HG03571 (cell line): ENCODE measurements around the gene C1QB.
"Not testable (repeated sequence)": the region's sequence is repeated elsewhere in the genome, so short reads cannot be mapped to it uniquely, and the experiment has no call there.

Experiments
- ATAC-seq: cut with Tn5 transposase; IDR thresholded peaks from one replicate; pipeline ENCODE4 v1.9.1; 2021; ENCODE audit not compliant: unreplicated experiment

C1QB gene

DNA sequence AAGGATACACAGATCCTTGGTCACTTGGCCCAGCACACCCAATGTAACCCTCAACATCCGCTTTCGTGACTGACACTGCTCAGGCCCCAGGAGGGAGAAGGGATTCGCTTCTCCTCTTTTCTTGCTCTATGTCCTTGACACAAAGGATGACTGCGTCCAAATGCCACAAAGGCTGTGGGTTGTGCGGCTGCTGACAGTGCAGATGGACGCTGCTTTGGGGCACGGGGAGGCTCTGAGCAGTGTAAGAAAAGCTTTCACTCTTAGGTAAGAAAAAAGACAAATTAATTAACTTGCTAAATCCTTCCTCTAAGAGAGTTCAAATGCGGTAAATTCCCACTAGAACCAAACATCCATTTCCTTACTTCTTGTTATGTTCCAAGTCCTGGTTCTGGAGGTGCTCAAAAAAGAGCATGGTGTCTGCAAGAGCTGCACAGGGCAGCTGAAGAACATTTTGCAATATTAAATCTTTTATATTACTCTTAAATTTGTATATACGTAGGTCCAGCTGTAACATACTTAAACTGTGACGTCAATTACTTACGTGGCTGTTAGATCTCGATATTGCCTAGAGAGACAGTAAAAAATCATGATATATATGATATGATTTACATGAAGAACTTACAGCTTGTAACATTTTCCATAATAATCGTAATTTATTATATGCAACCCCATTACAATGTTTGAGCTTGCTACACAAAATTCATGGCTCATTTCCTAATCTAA is 38.2 kb downstream of the C1QB start:
- no peak for ATAC-seq

DNA sequence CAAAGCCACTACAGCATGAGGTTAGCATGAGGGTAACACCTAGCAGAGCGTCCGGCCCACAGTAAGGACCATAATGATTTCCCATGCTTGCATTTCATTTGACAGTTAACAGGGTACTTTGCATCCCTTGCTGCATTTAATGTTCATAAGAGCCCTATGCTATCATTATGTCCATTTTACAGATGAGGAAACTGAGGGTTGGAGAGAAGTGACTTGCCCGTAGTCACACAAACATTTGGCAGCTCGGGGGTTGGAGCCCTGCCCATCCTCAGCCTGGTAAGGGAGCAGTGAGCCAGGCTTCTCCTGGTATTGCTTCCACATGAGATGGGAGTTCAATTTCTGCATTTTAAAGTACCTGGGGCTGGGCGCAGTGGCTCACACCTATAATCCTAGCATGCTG is 41.1 kb downstream of the C1QB start:
- no peak for ATAC-seq

DNA sequence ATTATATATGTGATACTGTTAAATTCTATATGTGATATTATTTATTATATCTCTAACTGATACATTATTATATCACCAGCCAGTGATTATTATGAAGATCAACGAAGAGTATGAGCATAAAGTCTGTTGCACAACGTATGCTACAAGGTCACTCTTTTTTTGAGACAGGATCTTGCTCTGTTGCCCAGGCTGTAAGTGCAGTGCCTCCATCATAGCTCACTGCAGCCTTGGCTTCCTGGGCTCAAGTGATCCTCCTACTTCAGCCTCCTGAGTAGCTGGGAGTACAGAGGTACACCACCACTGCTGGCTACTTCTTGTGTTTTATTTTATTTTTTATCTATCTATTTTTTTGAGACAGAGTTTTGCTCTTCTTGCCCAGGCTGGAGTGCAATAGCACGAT is 43.6 kb downstream of the C1QB start:
- ATAC-seq: no peak

DNA sequence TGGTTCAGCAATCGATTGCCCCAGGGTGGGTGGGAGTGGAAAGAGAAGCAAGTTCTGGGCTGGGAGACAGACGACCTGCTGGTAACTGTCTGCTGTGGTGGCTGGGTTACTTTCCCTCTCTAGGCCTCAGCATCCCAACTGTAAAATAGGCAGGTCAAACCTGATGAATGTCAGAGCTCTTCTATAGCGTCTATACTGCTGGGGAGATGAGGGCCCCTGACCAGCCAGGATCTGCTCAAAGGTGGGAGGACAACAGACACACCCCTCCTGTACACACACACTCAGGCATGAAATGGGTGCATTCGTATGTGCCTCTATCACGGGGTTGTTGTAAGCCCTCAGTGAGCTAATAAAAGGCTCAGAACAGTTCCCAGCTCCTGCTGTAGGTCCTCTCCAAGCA is 44.9 kb downstream of the C1QB start:
- ATAC-seq: no peak

DNA sequence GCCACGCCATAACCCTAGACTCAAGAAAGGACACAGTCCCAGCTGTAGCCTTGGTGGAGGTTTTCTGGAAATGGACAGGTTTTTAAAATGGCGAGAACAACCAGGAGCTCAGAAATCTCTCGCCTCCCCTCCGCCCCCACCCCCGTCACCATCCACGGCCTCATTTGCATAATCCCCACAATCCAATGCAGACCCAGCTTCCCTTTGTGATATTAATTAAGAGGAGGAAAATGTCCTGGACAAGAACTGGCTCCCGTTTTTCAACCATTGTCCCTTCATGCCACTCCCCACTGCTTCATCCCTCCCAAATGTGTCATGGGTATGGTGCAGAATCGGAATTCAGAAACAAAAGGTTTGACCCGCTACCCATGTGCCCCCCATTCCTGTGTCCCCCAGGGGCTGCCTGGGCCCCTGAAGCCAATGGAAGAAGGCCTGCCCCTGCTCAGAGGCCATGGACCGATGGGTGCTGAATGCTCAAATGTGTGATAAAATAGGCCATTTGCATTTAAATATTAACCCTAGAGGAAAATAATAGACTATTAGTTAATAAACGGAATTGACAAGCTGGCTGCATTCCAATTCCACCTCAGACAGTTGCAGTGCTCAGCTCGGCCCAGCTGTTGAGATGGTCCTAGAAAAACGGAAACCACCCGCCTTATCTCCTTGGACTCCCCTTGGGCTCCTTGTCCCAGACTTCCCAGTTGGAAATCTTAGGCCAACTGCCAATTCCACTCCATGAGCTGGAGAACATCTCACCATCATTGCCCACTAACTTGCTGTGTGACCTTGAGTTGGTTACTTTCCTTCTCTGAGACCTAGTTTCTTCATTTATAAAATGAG is 46.9 kb downstream of the C1QB start:
- ATAC-seq: no peak

DNA sequence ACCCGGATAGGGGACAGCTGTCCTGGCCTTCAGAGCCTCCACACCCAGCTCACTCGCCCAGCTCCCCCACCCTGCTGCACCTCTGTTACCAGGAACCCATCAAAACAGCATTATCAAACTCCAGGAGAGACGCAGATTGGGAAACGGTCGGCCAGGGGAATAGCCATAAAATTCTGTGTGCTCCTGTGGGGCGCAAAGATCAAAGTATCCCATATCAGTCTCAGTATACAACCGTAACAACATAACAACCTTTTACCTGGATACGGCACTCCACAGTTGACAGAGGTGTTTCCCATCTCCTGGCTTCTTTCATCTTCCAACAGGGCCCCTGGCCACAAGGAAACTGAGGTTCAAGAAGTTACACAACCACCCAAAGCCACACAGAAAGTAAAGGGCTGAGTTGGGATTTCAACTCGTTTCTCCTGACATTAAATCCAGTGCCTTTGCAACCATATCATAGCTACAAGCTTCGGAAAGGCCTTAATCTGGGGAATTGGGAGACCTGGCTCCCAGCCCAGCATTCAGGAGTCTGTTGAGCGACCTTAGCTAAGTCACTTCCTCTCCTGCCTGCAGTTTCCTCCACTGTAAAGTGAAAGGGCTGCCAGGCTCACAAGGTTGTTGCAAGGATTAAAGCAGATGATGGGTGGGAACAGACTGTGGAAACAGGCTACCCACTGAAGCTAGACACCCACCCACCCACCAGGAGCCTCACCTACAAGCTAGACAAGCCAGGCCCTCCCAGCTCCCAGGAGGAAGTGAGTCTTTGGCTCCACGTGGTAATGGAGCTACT is 49.5 kb downstream of the C1QB start:
- ATAC-seq: no peak

DNA sequence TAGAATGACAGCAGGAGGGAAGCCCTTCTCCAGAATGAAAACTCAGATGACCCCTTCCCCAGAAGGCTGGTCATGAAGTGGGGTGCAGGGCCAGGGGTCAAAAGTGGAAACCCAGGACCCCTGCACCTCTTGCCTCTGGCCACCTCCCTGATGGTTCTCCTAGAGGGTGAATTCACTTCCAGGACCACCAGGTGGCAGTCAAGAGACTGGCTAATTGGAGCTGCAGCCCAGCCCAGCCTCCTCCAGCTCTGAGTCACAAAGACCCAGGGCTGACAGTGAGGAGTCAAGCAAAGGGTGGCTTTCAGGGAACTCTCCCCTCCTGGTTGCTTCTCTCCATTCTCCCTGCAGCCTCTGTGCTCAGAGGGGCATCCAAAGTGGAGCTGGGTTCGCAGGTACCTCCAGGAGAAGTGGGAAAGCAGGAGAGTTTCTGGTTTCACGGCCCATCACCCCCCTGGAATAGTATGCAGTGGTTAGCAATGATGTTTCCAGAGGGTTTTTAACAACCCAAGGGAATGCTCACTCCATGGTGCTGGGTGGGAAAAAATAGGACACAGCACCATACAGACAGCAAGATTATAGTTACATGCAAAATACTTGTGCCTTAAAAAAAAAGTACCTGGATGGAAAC is 51.5 kb downstream of the C1QB start:
- no peak for ATAC-seq

DNA sequence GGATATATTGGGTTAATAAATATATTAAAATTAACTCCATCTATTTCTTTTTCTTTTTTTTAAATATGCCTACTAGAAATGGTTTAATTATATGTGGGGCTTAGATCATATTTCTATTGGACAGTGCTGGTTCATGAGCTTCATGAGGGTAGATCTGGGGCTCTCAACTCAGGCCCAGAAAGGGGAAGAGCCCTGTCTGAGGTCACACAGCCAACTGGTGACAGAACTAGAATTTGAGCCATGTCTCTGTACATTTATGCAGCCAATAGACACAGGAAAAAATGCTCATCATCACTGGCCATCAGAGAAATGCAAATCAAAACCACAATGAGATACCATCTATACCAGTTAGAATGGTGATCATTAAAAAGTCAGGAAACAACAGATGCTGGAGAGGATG is 52.5 kb downstream of the C1QB start:
- ATAC-seq: no peak

DNA sequence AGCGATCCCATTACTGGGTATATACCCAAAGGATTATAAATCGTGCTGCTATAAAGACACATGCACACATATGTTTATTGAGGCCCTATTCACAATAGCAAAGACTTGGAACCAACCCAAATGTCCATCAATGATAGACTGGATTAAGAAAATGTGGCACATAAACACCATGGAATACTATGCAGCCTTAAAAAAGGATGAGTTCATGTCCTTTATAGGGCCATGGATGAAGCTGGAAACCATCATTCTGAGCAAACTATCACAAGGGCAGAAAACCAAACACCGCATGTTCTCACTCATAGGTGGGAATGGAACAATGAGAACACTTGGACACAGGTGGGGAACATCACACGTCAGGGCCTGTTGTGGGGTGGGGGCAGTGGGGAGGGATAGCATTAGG is 53.1 kb downstream of the C1QB start:
- ATAC-seq: not testable (repeated sequence)

DNA sequence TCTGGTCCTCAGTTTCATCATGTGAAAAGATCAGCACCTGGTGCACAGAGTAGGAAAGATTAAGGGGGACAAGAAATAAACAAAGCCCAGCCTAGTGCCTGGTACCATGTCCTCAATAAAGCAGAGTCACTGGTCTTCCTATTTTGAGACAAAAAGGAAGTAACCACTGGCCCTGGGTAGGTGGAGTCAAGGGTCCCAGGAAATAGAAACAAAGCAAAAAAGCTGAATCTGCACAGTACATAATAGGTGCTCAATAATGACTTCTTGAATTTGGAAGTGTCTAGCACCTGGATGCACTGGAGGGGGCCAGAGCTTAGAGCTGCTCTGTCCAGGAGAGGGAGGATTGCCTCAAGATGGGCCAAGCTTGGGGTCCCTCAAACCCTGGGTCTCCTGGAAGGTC is 55.7 kb downstream of the C1QB start:
- ATAC-seq: no peak

DNA sequence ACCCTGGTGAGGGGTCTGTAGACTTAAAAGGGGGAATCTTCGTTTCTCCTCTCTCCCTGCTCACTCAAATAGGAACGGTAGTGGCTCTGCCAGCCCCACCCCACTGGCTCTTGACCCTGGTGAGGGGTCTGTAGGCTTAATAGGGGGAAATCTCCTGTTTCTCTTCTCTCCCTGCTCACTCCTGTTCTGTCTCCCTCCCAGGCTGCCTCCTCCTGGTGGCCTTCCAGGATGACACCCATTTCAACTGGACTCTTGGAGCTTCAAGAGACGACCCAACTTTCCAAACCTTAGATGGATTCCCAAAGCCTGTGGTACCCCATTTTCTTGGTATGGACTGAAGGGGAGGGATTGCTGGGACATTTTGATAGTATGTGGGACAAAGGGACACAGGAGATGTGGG is 56.2 kb downstream of the C1QB start:
- ATAC-seq: no peak

DNA sequence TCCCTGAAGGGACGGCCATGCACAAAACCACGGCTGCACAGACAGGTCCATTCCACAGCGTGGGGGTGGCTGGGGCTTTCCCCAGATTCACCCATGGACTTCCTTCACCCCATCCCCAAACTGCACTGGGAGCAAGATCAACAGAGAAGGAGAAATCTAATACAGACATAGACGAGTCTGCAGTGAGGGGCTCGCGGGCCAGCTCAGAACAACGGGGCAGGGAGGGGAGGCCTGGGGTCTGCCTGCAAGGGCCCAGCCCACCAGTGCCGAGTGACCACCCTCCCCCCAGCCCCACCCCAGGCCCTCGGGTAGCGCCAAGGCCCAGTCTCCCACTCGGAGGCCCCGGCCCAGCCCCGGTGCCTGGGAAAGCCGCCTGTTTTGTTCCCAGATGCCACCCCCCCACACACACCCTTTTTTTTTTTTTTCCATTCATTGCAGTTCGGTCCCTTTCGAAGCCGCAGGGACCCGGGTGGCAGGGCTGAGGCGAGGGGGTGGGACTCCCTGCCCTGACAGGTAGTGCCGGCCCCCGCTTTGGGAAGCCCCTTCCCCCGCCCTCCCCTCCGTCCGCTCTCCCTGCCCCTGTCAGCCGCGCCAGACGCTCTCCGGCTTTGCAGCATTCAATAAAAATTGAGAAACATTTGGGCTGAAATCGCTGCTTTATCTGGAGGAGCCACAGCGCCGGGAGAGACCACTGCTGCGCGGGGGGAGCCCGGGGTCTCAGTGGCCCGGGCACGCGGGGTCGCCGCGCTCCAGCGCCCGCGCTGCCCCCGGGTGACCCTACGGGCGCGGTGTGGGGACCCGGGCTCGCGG is 57.1 kb downstream of the C1QB start:
- no peak for ATAC-seq

DNA sequence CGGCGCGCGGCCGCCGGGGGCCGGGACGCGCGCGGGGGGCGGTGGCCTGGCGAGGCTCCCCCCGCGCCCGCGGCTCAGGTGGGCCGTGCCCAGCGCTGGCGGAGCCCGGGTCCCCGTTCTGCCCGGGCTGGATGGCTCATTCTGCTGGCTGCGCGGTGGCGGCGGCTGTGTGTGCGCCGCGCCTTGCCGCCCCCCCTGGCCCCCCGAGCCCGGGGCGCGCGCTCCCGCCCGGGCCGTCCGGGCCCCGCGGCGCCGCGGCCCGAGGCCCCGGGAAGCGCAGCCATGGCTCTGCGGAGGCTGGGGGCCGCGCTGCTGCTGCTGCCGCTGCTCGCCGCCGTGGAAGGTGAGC is 57.6 kb downstream of the C1QB start, which contains the start of gene EPHB2:
Gene EPHB2 (plus strand): TSS at position 139 of the 349 bp plus-strand sequence. CDS start 144 bp downstream, at position 283.
- no peak for ATAC-seq

DNA sequence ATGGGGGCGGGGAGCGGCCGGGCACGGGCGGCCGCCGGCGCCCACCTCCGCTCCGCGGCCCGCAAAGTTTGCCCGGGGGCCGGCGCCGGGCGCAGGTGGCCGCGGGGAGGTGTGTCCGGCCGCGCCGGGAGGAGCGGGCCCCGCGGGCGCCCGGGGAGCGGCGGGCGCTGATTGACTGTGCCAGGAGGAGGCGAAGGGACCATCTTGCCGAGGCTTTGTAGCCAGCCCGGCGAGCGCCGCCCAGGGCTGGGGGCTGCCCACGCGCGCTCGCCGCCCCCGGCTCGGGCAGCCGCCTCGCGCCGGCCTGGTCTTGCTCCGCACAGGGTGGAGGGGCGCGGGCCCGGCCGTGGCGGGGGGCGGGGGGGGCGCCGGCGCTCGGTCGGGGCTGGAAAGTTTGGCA is 58.0 kb downstream of the C1QB start:
- ATAC-seq: no peak
